IPS-15b (cell line): Measurements from ENCODE around the gene DTNA.
"Not testable (repeated sequence)": the region's sequence is repeated elsewhere in the genome, so short reads cannot be mapped to it uniquely, and the experiment has no call there.

ENCODE experiments used
- H3K27me3 ChIP-seq: one replicate; pipeline ENCODE4 v1.6.1; 2013; ENCODE audit warnings: low read length; ENCODE audit not compliant: control insufficient read depth, insufficient read depth
- H3K36me3 ChIP-seq: one replicate; pipeline ENCODE4 v1.6.1; 2013; ENCODE audit warnings: low read length; ENCODE audit not compliant: control insufficient read depth, insufficient read depth
- H3K4me1 ChIP-seq: one replicate; pipeline ENCODE4 v1.6.1; 2013; ENCODE audit warnings: mild to moderate bottlenecking, low read length; ENCODE audit not compliant: control insufficient read depth, insufficient read depth
- H3K4me3 ChIP-seq: one replicate; pipeline ENCODE4 v1.5.1; 2013; ENCODE audit warnings: low read depth, low read length
- H3K9ac ChIP-seq: one replicate; pipeline ENCODE4 v1.6.1; 2013; ENCODE audit warnings: low read depth, mild to moderate bottlenecking, low read length
- H3K9me3 ChIP-seq: one replicate; pipeline ENCODE4 v1.6.1; 2013; ENCODE audit warnings: mild to moderate bottlenecking, low read length; ENCODE audit not compliant: control insufficient read depth, insufficient read depth

The DTNA gene

GRCh38 chr18:34709750-34710441 is at the start of gene DTNA:
Gene DTNA, plus strand, starts transcription at chr18:34710298. Its CDS starts 45,679 bp downstream, at chr18:34755977.
- Histone ChIP-seq H3K9ac (no peak within 1 kb of the TSS), H3K4me3 (no peak within 1 kb of the TSS), H3K4me1 (peaks cover 26% of the 10 kb centered on the region)

DNA sequence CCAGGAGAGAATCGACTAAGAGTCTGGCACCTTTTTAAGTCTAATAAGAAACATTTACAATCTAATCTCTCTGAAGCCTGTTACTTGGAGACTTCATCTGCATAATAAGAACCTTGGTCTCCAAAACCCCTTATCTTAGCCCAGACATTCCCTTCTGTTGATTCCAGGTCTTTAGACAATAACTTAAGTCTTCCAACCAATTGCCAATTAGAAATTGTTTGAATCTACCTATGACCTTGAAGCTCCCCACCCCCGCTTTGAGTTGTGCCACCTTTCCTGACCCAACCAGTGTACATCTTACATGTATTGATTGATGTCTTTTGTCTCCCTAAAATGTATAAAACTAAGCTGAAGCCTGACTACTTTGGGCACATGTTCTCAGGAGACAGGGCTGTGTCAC is 49.5 kb upstream of the DTNA start:
- H3K9ac ChIP-seq: no peak overlapping the region
- no peaks in the 10 kb centered on the region for H3K36me3 ChIP-seq

More at GRCh38 chr18:34709750-34710441, at the start of gene DTNA:
- Histone ChIP-seq H3K36me3 (no peaks in the 10 kb centered on the region), H3K9me3 (no peaks in the 10 kb centered on the region), H3K27me3 (no peaks in the 10 kb centered on the region)

GRCh38 chr18:34661464-34662087 is 48.5 kb upstream of the DTNA start:
- no peak overlapping the region for H3K4me3 ChIP-seq
- H3K9ac ChIP-seq: no peak overlapping the region

More for the DNA sequence above, 49.5 kb upstream of the DTNA start:
- H3K4me1 ChIP-seq: peaks cover 36% of the 10 kb centered on the region
- no peak overlapping the region for H3K4me3 ChIP-seq
- H3K27me3 ChIP-seq: no peaks in the 10 kb centered on the region
- H3K9me3 ChIP-seq: no peaks in the 10 kb centered on the region

GRCh38 chr18:34676816-34677574 is 33.1 kb upstream of the DTNA start:
- no peaks in the 10 kb centered on the region for H3K4me1 ChIP-seq
- H3K36me3 ChIP-seq: no peaks in the 10 kb centered on the region

More at GRCh38 chr18:34661464-34662087, 48.5 kb upstream of the DTNA start:
- Histone ChIP-seq H3K9me3 (no peaks in the 10 kb centered on the region), H3K27me3 (no peaks in the 10 kb centered on the region), H3K36me3 (no peaks in the 10 kb centered on the region), H3K4me1 (peaks cover 36% of the 10 kb centered on the region)

GRCh38 chr18:34689750-34690149 is 20.3 kb upstream of the DTNA start:
- not testable (repeated sequence) for H3K9ac ChIP-seq, H3K9me3 ChIP-seq, H3K36me3 ChIP-seq, H3K4me3 ChIP-seq, H3K27me3 ChIP-seq, H3K4me1 ChIP-seq

More at GRCh38 chr18:34676816-34677574, 33.1 kb upstream of the DTNA start:
- no peaks in the 10 kb centered on the region for H3K27me3 ChIP-seq
- H3K9ac ChIP-seq: no peak overlapping the region
- no peaks in the 10 kb centered on the region for H3K9me3 ChIP-seq
- no peak overlapping the region for H3K4me3 ChIP-seq

DNA sequence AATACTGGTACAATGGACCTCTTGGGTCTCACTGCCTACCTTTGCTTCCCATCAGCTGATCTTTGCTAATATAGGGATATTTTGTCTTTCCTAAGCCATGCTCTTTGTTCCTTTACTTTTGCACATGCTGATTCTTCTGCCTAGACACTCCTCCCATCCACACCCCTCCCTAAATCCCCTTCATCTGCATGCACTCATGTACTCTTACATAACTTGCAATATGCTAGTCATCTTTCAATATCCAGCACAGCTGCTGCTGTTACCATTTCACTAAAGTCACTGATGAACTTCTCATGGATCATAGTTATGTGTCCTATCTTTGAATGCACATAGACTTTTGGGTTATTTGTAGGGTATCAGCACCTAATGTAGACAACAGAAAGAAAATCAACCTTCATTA is 18.5 kb upstream of the DTNA start:
- no peaks in the 10 kb centered on the region for H3K4me1 ChIP-seq
- no peaks in the 10 kb centered on the region for H3K27me3 ChIP-seq
- no peak overlapping the region for H3K9ac ChIP-seq
- H3K36me3 ChIP-seq: no peaks in the 10 kb centered on the region
- H3K9me3 ChIP-seq: no peaks in the 10 kb centered on the region
- H3K4me3 ChIP-seq: no peak overlapping the region

DNA sequence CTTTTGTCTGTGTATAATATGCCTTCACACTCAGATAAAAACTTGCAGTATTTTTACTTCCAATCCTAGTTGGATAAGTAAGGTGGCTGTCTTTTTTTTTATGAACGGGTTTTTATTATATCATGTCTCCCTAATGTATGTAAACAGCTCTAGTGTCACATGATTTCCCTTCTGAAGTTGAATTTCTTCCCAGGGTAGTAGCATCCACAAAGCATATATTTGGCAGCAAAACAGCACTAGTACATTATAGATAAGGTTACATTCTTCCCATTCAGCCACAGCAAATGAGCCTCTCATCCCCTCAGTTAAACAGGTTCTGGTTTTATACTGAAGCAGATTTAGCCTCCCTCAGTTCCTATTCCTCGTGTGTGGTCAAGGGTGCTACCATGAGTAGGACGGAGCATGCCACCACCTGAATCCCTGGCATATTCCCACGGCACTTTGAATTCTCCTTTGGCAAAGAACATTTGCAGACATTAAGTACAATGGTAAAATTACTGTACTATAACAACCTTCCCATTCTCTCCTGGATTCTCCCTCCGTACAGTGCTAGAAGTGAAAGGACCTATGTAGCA is 15.4 kb upstream of the DTNA start:
- Histone ChIP-seq H3K4me3 (no peak overlapping the region), H3K9me3 (no peaks in the 10 kb centered on the region), H3K9ac (no peak overlapping the region), H3K27me3 (no peaks in the 10 kb centered on the region), H3K36me3 (no peaks in the 10 kb centered on the region), H3K4me1 (peaks cover 3% of the 10 kb centered on the region)

- Histone ChIP-seq H3K4me1 (peaks cover 3% of the 10 kb centered on the region), H3K36me3 (no peaks in the 10 kb centered on the region), H3K4me3 (no peak overlapping the region), H3K9ac (no peak overlapping the region), H3K9me3 (no peaks in the 10 kb centered on the region), H3K27me3 (no peaks in the 10 kb centered on the region)
These were observed 14.8 kb upstream of the DTNA start for GRCh38 chr18:34695310-34695709.

- H3K27me3 ChIP-seq: no peaks in the 10 kb centered on the region
- H3K36me3 ChIP-seq: no peaks in the 10 kb centered on the region
- no peak overlapping the region for H3K4me3 ChIP-seq
- no peak overlapping the region for H3K9ac ChIP-seq
- no peaks in the 10 kb centered on the region for H3K9me3 ChIP-seq
- peaks cover 3% of the 10 kb centered on the region for H3K4me1 ChIP-seq
These were observed 13.4 kb upstream of the DTNA start for GRCh38 chr18:34696671-34697070.

DNA sequence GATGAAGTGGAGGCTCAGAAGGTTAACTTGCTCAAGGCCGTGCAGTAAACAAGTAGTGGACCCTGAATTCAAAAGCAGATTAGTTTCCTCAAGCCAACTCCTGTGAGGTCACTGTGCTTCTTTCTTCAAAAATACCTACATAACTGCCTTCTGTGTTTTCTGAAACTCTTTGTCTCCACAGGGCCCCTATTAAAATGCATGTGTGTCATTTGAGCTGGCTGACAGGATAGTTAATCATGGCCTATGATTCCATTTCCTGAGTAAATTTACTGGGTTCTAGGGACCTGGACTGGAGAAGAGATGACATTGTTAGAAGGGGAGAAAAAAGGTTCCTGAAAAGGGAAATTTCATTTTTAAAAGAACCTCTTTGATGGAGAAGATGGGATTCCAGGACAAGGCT is 12.9 kb upstream of the DTNA start:
- no peak overlapping the region for H3K9ac ChIP-seq
- no peaks in the 10 kb centered on the region for H3K27me3 ChIP-seq
- peaks cover 3% of the 10 kb centered on the region for H3K4me1 ChIP-seq
- H3K9me3 ChIP-seq: no peaks in the 10 kb centered on the region
- H3K36me3 ChIP-seq: no peaks in the 10 kb centered on the region
- no peak overlapping the region for H3K4me3 ChIP-seq

- Histone ChIP-seq H3K36me3 (no peaks in the 10 kb centered on the region), H3K27me3 (no peaks in the 10 kb centered on the region), H3K9me3 (no peaks in the 10 kb centered on the region), H3K9ac (no peak overlapping the region), H3K4me3 (no peak overlapping the region), H3K4me1 (peaks cover 3% of the 10 kb centered on the region)
These were observed 12.2 kb upstream of the DTNA start for GRCh38 chr18:34697891-34698290.
